Measurements from ENCODE around the gene NPAS2.

The NPAS2 gene

DNA sequence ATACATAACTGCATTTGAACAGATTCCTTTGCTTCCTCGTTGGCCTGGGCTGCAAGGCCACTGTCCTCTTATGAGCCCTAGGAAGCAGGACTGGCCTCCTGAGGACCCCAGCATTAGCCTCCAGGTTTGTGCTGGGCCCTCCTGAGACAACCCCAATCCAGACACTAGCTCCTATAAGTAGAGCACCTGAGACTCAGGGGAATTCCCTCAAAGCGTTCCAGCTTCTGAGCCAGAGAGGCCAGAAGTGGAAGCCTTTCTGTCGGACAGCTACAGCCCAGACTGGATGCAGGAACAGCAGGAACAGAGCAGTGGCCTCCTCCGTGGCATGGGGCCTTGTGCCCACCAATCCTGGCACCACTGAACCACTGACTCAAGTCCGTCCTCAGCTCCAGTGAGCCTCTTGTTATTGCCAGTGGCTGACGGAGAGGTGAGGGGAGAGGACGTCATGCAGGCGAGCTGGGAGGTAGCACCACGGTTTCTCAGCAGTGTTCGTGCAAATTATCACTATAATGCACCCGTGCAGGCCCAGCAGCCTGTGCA lies 67.2 kb downstream of the NPAS2 start:
- no peak overlapping the region for H3K4me3 ChIP-seq (ENCODE audit: low read depth, low read length)
- no peak for DNase-seq (ENCODE audit: low read depth)
- TF ChIP-seq CTCF (IDR thresholded peaks at IDR 0.05; ENCODE audit: low read depth, low read length, missing control alignments) = no peak

GRCh38 chr2:100887713-100888495 lies 68.0 kb downstream of the NPAS2 start:
- DNase-seq (ENCODE audit: low read depth) = no peak
- H3K4me3 ChIP-seq (ENCODE audit: low read depth, low read length) = no peak overlapping the region
- TF ChIP-seq CTCF (IDR thresholded peaks at IDR 0.05; ENCODE audit: low read depth, low read length, missing control alignments) = no peak

DNA sequence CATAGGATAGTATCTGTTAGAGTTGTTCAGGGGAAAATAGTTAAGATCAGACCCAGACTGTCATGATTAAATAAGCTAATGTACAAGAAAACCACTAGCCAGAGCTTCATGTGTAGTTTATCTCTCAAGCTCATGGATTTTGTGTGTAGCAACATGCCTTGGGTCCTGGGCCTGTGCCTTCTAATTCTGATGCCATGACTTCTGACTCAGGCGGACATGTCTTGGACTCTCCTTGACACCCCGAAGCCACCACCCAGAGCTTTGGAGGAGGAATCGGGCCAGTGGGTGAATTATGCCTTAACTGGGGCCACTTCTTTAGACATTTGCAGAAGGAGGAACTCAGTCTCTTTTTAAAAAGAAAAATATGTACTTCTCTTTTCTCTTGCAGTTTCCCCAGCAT lies 68.7 kb downstream of the NPAS2 start:
- TF ChIP-seq CTCF (IDR thresholded peaks at IDR 0.05; ENCODE audit: low read depth, low read length, missing control alignments) = no peak
- no peak overlapping the region for H3K4me3 ChIP-seq (ENCODE audit: low read depth, low read length)
- no peak for DNase-seq (ENCODE audit: low read depth)

DNA sequence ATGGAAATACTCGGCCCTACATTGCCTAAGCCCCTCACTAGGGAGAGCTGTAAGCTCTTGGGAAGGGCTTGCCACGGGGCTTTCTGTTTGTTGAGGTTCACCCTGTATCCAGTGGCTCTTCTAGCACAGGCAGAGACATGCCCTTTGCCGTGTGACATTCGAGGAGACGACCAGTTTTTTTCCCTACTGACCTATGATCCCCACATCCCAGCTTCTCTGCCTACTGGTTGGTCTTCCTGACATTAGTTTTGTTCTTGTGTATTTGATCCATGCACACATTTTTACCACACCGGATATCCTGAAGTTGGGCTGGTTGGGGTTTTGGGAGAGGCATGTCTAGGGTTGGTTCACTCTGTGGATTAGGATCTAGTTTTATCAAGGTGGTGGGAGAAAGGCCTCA lies 69.3 kb downstream of the NPAS2 start:
- H3K4me3 ChIP-seq (ENCODE audit: low read depth, low read length) = no peak overlapping the region
- DNase-seq (ENCODE audit: low read depth) = no peak
- TF ChIP-seq CTCF (IDR thresholded peaks at IDR 0.05; ENCODE audit: low read depth, low read length, missing control alignments) = no peak

DNA sequence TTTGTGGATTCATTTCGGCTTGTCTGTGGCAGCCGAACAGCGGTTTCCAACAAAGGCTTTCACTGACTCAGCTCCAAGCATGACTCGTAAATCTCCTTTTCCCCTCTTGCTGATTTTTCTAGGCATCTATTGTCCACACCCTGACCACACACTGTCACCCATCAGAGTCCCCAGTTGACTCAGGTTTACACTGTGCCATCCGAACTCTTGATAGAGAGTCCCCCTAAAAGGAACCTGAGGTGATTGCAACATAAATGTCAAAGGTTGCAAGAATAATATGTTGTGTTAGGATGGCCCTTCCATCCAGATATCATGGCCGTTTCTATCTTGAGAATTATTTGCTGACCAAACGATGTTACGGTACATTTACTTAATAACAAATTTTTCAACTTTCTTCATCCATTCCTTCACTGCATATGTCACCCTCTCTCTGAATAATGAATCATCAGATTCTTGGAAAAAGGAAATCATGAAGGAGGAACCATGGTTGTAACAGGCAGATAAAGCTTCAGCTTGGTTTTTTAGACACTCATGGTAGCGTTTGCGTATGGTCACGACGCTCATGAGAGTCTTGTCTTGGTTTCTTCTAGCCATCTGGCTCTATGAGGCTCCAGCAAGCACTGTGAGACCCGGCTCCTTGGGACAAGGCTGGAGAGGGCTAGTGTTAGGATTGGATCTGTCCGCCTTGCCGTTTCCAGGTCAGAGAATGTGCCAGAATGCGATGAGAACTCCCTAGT lies 72.1 kb downstream of the NPAS2 start:
- no peak for DNase-seq (ENCODE audit: low read depth)
- TF ChIP-seq CTCF (IDR thresholded peaks at IDR 0.05; ENCODE audit: low read depth, low read length, missing control alignments) = no peak
- H3K4me3 ChIP-seq (ENCODE audit: low read depth, low read length) = no peak overlapping the region

DNA sequence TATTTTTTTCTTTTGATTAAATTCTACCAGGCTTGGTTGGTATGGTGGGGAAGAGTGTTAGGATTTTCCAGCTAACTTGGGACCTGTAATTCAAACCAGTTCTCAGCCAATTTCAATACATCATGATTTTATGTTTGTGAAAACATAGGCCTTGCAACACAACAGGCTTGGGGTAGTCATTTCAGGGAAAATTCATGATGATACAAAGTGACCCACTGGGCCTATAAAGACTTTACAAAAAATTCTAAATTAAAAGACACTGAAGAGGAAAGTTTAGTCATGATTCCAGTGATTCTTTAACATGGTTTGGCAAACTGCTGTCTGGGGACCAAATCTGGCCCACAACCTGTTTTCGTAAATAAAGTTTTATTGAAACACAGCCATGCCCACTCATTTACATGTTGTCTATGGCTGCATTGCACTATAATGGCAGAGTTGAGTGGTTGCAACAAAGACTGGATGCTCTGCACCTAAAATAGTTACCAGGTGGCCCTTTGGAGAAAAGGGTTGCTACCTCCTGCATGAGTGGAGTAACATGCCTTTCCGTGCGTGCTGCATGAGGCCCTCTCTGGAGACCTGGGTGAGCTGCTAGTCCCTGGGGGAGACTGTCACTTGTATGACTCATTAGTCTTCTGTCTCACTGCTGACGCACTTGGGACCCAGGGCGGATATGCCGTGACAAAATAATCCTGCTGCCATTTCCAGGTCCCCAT lies 73.6 kb downstream of the NPAS2 start:
- TF ChIP-seq CTCF (IDR thresholded peaks at IDR 0.05; ENCODE audit: low read depth, low read length, missing control alignments) = no peak
- DNase-seq (ENCODE audit: low read depth) = no peak
- H3K4me3 ChIP-seq (ENCODE audit: low read depth, low read length) = no peak overlapping the region
